GM18870 (cell line): ENCODE measurements around the gene PAQR8.
A peak's percentile ranks its signal among the peaks of the same experiment; 100 is the strongest.

ENCODE experiments used
- ATAC-seq: cut with Tn5 transposase; IDR thresholded peaks from one replicate; pipeline ENCODE4 v1.9.1; 2021; ENCODE audit warnings: moderate library complexity; ENCODE audit not compliant: unreplicated experiment

Gene PAQR8

DNA sequence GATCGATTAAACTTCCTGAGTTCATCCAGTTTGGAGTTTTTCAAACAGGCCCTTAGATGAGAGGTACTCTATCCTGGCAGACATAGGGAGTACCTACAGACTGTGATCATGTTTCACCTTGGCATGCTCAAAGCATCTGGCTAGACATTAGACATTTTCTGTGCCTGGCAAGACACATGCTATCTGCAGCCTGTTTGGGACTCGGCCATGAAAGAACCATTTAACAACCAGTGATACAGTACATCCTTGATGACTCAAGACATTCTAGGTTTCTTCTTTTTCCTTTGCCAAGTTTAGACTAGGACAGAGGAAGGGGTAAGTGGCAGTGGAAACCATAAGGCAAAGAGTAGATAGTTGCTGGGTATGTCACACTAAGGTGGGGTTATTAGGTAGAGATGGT is 15.4 kb upstream of the PAQR8 start:
- no peak for ATAC-seq

GRCh38 chr6:52347818-52348217 is 14.1 kb upstream of the PAQR8 start:
- ATAC-seq = no peak

DNA sequence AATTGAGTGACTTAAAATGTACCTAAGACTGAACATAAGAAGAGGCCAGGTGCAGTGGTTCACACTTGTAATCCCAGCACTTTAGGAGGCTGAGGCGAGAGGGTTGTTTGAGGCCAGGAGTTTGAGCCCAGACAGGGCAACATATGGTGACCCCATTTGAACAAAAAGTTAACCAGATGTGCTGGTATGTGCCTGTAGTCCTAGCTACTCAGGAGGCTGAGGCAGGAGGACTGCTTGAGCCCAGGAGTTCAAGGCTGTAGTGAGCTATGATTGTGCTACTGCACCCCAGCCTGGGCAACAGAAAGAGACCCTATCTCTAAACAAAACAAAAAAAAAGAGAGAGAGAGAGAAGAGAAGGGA is 10.1 kb upstream of the PAQR8 start:
- no peak for ATAC-seq

DNA sequence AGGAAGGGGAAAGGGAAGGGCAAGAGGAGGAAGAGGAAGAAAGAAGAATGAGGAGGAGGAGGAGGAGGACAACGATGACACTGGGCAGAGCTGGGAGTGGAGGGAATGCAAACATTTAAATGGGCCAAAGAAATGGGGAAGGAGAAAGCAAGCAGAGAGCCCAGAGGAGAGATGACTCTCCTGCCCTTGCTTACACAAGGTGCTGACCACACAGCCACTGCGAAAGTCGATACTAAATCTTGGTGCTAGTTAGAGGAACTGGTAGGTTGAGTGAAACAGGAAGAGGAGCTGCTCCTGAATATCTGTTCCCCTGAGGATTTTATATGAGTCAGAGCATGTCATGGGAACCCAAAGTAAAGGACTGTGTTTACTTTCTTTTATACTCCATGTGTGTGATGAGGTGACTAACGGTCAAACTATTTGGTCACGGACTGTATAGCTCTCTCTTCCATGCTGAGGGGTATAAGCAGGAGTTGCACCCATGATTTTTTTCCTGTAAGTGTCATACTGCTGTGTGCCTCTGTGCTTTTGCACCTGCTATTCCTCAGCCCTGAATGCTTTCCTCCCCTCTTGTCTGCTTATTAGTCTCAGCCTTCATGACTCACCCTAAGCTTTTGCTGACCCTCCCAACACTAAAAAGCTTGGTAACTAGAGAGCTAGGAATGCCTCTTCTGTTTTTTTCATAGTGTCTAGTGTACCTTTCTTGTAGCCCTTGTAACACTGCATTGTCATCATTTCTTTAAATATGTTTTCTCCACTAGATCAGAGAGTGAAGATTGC is 9.5 kb upstream of the PAQR8 start:
- ATAC-seq = peak; percentile 94

DNA sequence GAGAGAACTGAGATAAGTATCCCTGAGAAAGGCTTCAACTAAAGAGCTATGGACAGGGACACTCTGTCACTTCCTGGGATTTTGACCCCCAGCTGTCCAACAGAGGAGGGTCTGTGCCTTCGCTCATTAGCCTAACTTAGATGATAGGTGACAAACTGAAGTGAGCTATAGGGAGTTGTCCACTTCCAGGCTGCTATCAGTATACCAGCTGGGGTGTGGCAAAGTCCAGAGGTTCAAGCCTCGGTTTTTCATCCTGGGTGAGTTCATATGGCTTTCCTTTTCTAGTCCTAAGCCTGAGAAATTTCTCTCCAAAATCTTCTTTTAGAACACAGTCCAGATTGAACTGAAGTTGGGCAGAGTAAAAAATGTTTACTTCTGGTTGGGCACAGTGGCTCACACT is 5.9 kb upstream of the PAQR8 start:
- ATAC-seq = no peak

DNA sequence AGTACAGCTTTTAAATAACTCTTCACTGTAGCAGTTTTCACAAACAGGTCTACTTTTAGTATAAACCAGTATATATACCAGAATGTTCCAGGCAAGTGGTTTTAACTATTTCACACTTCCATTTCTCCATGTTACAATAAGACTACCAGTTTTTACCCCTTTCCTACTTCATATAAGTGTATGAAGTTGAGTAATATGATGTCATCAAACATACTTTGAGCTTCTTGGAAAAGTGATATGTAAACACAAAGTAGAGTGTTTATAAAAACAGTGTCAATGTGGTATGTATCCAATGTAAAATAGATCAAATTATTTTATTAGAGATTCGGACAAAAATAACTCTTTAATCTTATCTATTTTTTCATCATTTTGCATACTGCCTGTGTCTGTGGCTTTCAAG is 2.5 kb upstream of the PAQR8 start:
- ATAC-seq = no peak

- ATAC-seq = no peak
Observed at GRCh38 chr6:52360028-52360427, 1.9 kb upstream of the PAQR8 start.

- no peak for ATAC-seq
Observed at GRCh38 chr6:52360601-52361413, 1.1 kb upstream of the PAQR8 start.

- peak; percentile 16 for ATAC-seq
Observed at GRCh38 chr6:52361414-52361944, 472 bp upstream of the PAQR8 start.

- ATAC-seq = peak; percentile 29
Observed at GRCh38 chr6:52362443-52363227, 684 bp downstream of the PAQR8 start.

GRCh38 chr6:52363228-52363867 is 1.4 kb downstream of the PAQR8 start:
- no peak for ATAC-seq

DNA sequence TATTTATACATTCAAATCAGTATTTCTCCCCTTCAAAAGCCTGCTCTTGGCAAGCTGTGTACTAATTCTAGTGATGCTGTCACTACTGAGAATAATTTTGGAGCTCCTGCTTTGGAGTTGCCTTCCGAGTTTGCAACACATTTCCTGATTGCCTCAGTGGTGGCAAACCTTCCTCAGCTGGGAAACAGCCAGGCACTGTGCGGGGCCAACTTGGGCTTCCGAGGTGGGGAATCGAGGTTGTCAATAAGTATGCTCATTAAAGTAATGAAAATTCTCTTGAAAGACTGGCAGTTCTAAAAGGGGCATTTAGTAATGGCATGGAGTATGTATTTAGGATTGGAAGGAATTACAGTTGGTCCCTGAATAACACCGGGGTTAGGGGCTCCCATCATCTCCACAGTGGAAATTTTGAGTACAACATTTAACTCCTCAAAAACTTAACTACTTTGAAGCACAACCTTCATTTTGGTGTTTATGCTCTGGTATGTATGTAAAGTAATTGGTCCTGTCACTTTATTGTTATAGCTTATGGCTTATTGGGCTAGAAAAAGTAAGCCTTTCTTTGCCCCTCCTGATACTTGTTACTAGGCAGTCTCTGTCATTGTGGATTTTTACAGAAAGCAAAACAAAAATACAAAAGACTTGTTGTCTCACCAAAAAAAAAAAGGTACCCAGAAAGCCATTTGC is 2.7 kb downstream of the PAQR8 start:
- ATAC-seq = no peak

- no peak for ATAC-seq
Observed at GRCh38 chr6:52365317-52365716, 3.4 kb downstream of the PAQR8 start.

DNA sequence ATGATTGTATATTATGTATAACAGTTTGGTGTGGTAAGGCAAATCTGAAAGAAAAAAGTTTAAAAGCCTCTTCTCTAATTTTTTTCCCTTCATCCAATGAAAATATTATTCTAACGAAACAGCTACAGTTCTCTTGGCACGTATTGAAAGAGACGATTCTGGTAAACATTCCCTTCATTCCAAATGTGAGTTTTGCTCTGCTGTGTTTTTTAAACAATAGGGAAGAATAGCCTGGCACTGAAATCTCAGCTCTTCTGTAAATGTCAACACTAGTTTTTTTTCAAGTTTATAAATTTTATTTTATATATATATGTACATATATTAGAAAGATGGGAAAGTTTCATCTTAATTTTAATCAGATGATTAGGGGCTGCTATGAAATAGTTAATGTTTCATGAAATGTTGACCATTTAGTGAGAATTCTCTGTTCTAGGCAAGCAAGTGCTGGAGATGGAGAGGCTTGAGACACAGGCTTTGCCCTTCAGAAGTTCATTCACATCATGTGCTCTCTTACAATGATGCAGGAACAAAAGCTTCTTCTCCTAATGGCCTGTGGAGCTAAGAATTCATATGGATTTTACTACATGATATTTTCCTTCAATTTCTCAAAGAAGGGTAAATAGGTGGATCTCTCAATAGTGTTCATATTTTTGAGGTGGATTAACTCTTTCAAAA is 4.1 kb downstream of the PAQR8 start:
- no peak for ATAC-seq

DNA sequence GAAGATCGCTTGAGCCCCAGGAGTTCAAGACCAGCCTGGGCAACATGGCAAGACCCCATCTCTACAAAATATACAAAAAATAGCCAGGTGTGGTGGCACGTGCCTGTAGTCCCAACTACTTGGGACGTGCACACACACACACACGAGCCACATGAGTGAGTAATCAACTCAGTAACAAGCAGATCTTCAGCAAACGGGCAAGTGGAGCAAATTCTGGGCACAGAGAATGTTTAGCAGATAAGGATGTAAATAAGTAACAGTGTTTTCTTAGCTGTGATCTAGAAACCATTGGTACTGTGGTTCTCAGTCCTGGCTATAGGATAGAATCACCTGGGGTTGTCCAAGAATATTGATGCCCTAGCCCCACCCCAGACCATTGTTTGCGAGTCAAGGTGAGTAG is 6.1 kb downstream of the PAQR8 start:
- ATAC-seq = no peak

GRCh38 chr6:52369234-52369633 is 7.3 kb downstream of the PAQR8 start:
- no peak for ATAC-seq

- ATAC-seq = no peak
Observed at GRCh38 chr6:52371656-52372191, 9.8 kb downstream of the PAQR8 start.

GRCh38 chr6:52373151-52373690 is 11.3 kb downstream of the PAQR8 start:
- ATAC-seq = no peak

DNA sequence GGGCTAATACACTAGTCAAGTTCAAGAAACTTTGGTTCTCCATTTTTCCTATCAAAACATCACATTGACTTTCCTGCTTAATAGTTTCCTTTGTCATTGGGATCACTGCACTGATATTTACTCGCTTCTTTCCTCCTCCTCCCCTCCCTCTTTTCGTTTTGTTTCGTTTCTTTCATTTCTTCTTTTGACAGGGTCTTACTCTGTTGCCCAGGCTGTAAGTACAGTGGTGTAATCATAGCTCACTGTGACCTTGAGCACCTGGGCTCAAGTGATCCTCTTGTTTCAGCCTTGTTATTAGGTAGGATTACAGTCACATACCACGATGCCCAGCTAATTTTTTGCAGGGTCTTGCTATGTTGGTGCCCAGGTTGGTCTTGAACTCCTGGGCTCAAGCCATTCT is 12.3 kb downstream of the PAQR8 start:
- ATAC-seq = no peak
